Osteocyte (in vitro differentiated cells): ENCODE measurements around the gene PRKCH. TPM values are rescaled to one million over a fixed set of nuclear protein-coding genes. Genes with fewer than 3 reads are reported as not detected.

Experiments
- DNase-seq: peaks from one replicate; pipeline ENCODE4 v3.0.0; 2021; ENCODE audit warnings: mixed read lengths; ENCODE audit not compliant: unreplicated experiment; ENCODE audit errors: extremely low spot score
- H3K27ac Mint-ChIP-seq: one replicate; pipeline ENCODE4 v1.8.0; 2021; ENCODE audit warnings: mild to moderate bottlenecking, mixed read lengths; ENCODE audit not compliant: unreplicated experiment
- H3K27me3 Mint-ChIP-seq: one replicate; pipeline ENCODE4 v1.8.0; 2021; ENCODE audit warnings: mixed read lengths; ENCODE audit not compliant: unreplicated experiment
- H3K36me3 Mint-ChIP-seq: one replicate; pipeline ENCODE4 v1.8.0; 2021; ENCODE audit warnings: mixed read lengths; ENCODE audit not compliant: unreplicated experiment
- H3K4me1 Mint-ChIP-seq: one replicate; pipeline ENCODE4 v1.8.0; 2021; ENCODE audit warnings: mixed read lengths; ENCODE audit not compliant: unreplicated experiment
- H3K4me3 Mint-ChIP-seq: one replicate; pipeline ENCODE4 v1.8.0; 2021; ENCODE audit warnings: mild to moderate bottlenecking, moderate library complexity, mixed read lengths; ENCODE audit not compliant: unreplicated experiment
- H3K9me3 Mint-ChIP-seq: one replicate; pipeline ENCODE4 v1.8.0; 2021; ENCODE audit warnings: mixed read lengths; ENCODE audit not compliant: unreplicated experiment
- total RNA-seq: library from RNA; stranded (reverse); gene quantifications from 2 replicates; pipeline ENCODE4 v1.2.1, GENCODE V29; 2021
- TF ChIP-seq, protein P1 (sequence below): fragments of 200-600 bp; sonication (generic); IDR thresholded peaks from 2 replicates; pipeline ENCODE4 v1.5.0; 2021; ENCODE audit warnings: antibody characterized with exemption, mild to moderate bottlenecking, moderate library complexity

Gene PRKCH
- total RNA-seq, 1 donor from 2014 or later: 10.6 TPM

- no peaks in the 10 kb centered on the region for H3K9me3 Mint-ChIP-seq
- H3K27ac Mint-ChIP-seq: peak overlapping the region; percentile 92
- no peak for DNase-seq
- TF ChIP-seq, protein P1, sequence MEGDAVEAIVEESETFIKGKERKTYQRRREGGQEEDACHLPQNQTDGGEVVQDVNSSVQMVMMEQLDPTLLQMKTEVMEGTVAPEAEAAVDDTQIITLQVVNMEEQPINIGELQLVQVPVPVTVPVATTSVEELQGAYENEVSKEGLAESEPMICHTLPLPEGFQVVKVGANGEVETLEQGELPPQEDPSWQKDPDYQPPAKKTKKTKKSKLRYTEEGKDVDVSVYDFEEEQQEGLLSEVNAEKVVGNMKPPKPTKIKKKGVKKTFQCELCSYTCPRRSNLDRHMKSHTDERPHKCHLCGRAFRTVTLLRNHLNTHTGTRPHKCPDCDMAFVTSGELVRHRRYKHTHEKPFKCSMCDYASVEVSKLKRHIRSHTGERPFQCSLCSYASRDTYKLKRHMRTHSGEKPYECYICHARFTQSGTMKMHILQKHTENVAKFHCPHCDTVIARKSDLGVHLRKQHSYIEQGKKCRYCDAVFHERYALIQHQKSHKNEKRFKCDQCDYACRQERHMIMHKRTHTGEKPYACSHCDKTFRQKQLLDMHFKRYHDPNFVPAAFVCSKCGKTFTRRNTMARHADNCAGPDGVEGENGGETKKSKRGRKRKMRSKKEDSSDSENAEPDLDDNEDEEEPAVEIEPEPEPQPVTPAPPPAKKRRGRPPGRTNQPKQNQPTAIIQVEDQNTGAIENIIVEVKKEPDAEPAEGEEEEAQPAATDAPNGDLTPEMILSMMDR: no peak
- H3K4me1 Mint-ChIP-seq: peaks cover 64% of the 10 kb centered on the region
- H3K36me3 Mint-ChIP-seq: no peaks in the 10 kb centered on the region
- no peaks in the 10 kb centered on the region for H3K27me3 Mint-ChIP-seq
- H3K4me3 Mint-ChIP-seq: peak overlapping the region; percentile 67
Measured at GRCh38 chr14:61472801-61473376, 151.5 kb downstream of the PRKCH start.

- H3K4me3 Mint-ChIP-seq: no peak overlapping the region
- TF ChIP-seq, protein P1: no peak
- peaks cover 69% of the 10 kb centered on the region for H3K4me1 Mint-ChIP-seq
- no peak for DNase-seq
- no peaks in the 10 kb centered on the region for H3K36me3 Mint-ChIP-seq
- H3K27ac Mint-ChIP-seq: no peak overlapping the region
- H3K9me3 Mint-ChIP-seq: no peaks in the 10 kb centered on the region
- no peaks in the 10 kb centered on the region for H3K27me3 Mint-ChIP-seq
Measured at GRCh38 chr14:61474015-61474414, 152.6 kb downstream of the PRKCH start.

DNA sequence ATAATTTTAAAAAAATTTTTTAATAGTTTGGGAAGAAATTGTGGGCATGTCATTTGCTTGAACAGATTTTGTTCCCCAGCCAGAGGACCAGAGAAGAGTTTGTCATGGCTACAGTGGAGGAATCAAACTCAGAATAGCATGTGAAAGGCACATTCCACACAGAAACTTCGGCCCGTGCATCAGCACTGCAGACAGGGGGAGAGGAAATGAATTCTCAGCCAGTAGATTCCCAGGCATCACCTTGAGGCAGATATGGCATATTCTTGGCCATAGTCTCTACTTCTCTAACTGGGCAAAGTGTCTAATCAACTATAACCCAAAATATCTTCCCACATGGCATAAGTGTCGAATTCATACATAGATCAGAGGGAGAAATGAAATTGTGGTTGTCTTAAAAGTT lies 153.3 kb downstream of the PRKCH start:
- no peaks in the 10 kb centered on the region for H3K9me3 Mint-ChIP-seq
- no peak for DNase-seq
- no peaks in the 10 kb centered on the region for H3K27me3 Mint-ChIP-seq
- peaks cover 68% of the 10 kb centered on the region for H3K4me1 Mint-ChIP-seq
- TF ChIP-seq, protein P1: no peak
- no peak overlapping the region for H3K27ac Mint-ChIP-seq
- H3K4me3 Mint-ChIP-seq: no peak overlapping the region
- no peaks in the 10 kb centered on the region for H3K36me3 Mint-ChIP-seq

DNA sequence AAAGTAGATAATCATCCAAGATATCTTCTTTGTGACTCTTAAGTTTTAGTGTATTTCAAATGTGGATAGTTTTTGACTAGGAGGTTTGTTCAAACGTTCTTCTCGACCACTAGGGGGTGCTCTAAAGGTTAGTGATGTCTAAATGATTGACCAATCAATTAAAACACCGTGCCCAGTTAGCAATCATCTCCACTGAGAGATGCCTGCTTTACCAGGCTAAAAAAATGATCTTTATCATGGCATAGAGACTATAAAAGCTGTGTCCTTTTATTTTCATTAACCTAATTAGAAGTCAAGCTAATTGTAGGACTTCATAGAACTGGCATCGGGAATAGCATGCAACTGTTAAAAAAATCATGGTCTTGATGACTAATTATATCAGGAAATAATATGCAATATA lies 153.9 kb downstream of the PRKCH start:
- TF ChIP-seq, protein P1: peak; percentile 80
- peak overlapping the region; percentile 48 for H3K27ac Mint-ChIP-seq
- H3K27me3 Mint-ChIP-seq: no peaks in the 10 kb centered on the region
- no peak overlapping the region for H3K4me3 Mint-ChIP-seq
- no peaks in the 10 kb centered on the region for H3K36me3 Mint-ChIP-seq
- DNase-seq: no peak
- peaks cover 61% of the 10 kb centered on the region for H3K4me1 Mint-ChIP-seq
- no peaks in the 10 kb centered on the region for H3K9me3 Mint-ChIP-seq

- no peaks in the 10 kb centered on the region for H3K36me3 Mint-ChIP-seq
- no peak for DNase-seq
- no peaks in the 10 kb centered on the region for H3K9me3 Mint-ChIP-seq
- H3K4me1 Mint-ChIP-seq: peaks cover 52% of the 10 kb centered on the region
- TF ChIP-seq, protein P1: no peak
- no peak overlapping the region for H3K4me3 Mint-ChIP-seq
- peak overlapping the region; percentile 87 for H3K27ac Mint-ChIP-seq
- H3K27me3 Mint-ChIP-seq: no peaks in the 10 kb centered on the region
Measured at GRCh38 chr14:61476105-61476753, 154.8 kb downstream of the PRKCH start.
